DND-41 (cell line): ENCODE measurements around the gene CNNM2.

Experiments used
- CTCF ChIP-seq: IDR thresholded peaks from 2 replicates; pipeline ENCODE4 v1.5.1; 2012; ENCODE audit warnings: borderline replicate concordance, low read length, moderate library complexity, mild to moderate bottlenecking; ENCODE audit not compliant: poor library complexity, severe bottlenecking; ENCODE audit errors: extremely low read depth
- EZH2 ChIP-seq: IDR thresholded peaks from 3 replicates; pipeline ENCODE4 v1.6.1; 2012; ENCODE audit warnings: borderline replicate concordance, low read depth, mild to moderate bottlenecking, moderate library complexity, low read length, inconsistent platforms; ENCODE audit not compliant: severe bottlenecking

GRCh38 chr10:102876747-102877153 lies 41.3 kb upstream of the CNNM2 start:
- TF ChIP-seq CTCF (no peak), EZH2 (no peak)
